ENCODE data around the gene CMYA5. TPM values are rescaled to one million over a fixed set of nuclear protein-coding genes. Genes with fewer than 3 reads are reported as not detected.

The CMYA5 gene
- total RNA-seq, 1 donor from 2014 or later: 2.7 TPM

DNA sequence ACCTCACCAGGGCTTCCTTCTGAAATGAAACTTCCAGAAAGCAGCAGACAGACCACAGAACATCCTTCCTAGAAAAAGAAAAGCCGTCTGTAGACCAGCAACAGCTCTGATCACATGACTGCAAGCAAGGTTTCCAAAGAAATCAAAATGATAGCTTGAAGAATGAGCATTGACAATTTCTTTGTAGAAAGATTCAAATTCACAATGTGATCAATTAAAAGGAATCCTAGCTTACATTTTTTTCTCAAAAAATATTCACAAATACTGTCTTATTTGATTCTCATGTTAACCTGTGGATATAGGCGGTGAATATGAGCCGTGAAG is 156.5 kb downstream of the CMYA5 start:
- intact Hi-C loops (cut with DNase I): no loop called here
- Histone ChIP-seq H3K9me3 (no peaks in the 10 kb centered on the region), H3K4me1 (no peaks in the 10 kb centered on the region), H3K27me3 (no peaks in the 10 kb centered on the region), H3K36me3 (no peaks in the 10 kb centered on the region), H3K27ac (no peak overlapping the region), H3K4me3 (no peak overlapping the region)
- ATAC-seq: no peak
- TF ChIP-seq, protein P1, sequence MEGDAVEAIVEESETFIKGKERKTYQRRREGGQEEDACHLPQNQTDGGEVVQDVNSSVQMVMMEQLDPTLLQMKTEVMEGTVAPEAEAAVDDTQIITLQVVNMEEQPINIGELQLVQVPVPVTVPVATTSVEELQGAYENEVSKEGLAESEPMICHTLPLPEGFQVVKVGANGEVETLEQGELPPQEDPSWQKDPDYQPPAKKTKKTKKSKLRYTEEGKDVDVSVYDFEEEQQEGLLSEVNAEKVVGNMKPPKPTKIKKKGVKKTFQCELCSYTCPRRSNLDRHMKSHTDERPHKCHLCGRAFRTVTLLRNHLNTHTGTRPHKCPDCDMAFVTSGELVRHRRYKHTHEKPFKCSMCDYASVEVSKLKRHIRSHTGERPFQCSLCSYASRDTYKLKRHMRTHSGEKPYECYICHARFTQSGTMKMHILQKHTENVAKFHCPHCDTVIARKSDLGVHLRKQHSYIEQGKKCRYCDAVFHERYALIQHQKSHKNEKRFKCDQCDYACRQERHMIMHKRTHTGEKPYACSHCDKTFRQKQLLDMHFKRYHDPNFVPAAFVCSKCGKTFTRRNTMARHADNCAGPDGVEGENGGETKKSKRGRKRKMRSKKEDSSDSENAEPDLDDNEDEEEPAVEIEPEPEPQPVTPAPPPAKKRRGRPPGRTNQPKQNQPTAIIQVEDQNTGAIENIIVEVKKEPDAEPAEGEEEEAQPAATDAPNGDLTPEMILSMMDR (IDR thresholded peaks at IDR 0.05): no peak
- no peak for DNase-seq

DNA sequence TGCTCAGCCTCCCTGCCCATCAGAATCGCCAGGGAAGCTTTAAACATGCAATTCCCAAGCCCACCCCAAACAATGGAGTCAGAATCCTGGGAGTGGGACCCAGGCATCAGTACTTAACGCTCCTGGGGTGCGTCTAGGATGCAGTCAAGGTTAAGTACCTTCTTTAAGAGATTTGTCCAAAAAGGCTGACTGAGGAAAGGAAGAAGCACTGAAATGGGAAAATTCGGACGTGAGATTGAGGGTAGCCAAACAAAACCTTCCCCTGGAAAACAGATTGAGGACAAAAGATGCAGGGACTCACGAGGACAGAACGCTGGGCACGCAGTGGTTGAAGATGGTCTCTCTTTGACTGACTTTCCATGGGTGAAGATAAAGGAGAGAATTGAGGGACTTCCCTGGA is 157.9 kb downstream of the CMYA5 start:
- Histone ChIP-seq H3K9me3 (no peaks in the 10 kb centered on the region), H3K4me3 (no peak overlapping the region), H3K27ac (no peak overlapping the region), H3K4me1 (no peaks in the 10 kb centered on the region), H3K36me3 (no peaks in the 10 kb centered on the region), H3K27me3 (no peaks in the 10 kb centered on the region)
- intact Hi-C loops (cut with DNase I): no loop called here
- ATAC-seq (no peak), DNase-seq (no peak)
- TF ChIP-seq, protein P1 (IDR thresholded peaks at IDR 0.05): no peak

DNA sequence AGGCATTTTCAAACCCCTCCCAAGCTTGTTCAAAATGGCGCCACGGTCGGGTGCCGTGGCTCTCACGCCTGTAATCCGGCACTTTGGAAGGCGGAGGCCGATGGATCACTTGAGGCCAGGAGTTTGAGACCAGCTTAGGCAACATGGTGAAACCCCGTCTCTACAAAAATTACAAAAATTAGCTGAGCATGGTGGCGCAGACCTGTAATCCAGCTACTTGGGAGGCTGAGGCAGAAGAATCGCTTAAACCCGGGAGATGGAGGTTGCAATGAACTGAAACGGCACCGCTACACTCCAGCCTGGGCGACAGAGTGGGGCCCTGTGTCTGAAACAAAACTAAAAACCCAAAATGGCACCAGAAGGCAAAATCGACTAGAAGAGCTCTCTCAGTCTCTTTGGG is 159.4 kb downstream of the CMYA5 start:
- intact Hi-C loops (cut with DNase I): no loop called here
- Histone ChIP-seq H3K4me3 (no peak overlapping the region), H3K27ac (no peak overlapping the region), H3K36me3 (no peaks in the 10 kb centered on the region), H3K27me3 (no peaks in the 10 kb centered on the region), H3K4me1 (no peaks in the 10 kb centered on the region), H3K9me3 (no peaks in the 10 kb centered on the region)
- TF ChIP-seq, protein P1 (IDR thresholded peaks at IDR 0.05): no peak
- no peak for DNase-seq
- ATAC-seq: no peak

Other genes starting within 250 kb of the CMYA5 start
- gene HOMER1, start 175.7 kb upstream of the CMYA5 start, total RNA-seq: 7.4 TPM
- 65.7 TPM for gene TENT2, start 77.4 kb upstream of the CMYA5 start, total RNA-seq

Data from upper lobe of right lung (tissue), 1 donor.